Stimulated activated CD8-positive, alpha-beta memory T cell treated with anti-CD3 and anti-CD28 coated beads, Interleukin-7, amount 100 ng/mL, for 1 hour (primary cell): ENCODE results near the gene ABCD1.
A peak's percentile ranks its signal among the peaks of the same experiment; 100 is the strongest.

Experiments used
- DNase-seq, 2 donors: peaks; one replicate each; pipeline ENCODE4 v3.0.0-alpha.2; 2020; ENCODE audit warnings: low read depth in 2 of 2

ABCD1 gene

GRCh38 chrX:153762626-153763173 lies 38.0 kb downstream of the ABCD1 start:
- DNase-seq, result no peak

GRCh38 chrX:153763298-153763932 lies 38.8 kb downstream of the ABCD1 start:
- no peak for DNase-seq

GRCh38 chrX:153763989-153764755 lies 39.5 kb downstream of the ABCD1 start, which contains the start of gene PLXNB3:
Gene PLXNB3 (plus strand): TSS chrX:153764249. CDS start chrX:153765536, 1,287 bp downstream.
- DNase-seq, result peak; percentile 55 to 57

- DNase-seq, result no peak
Measured at GRCh38 chrX:153764786-153765137, 40.1 kb downstream of the ABCD1 start.

GRCh38 chrX:153765138-153766079 lies 40.8 kb downstream of the ABCD1 start:
- DNase-seq, result no peak

- peak in 1 of 2 donors; percentile 13 for DNase-seq
Measured at GRCh38 chrX:153766098-153766817, 41.6 kb downstream of the ABCD1 start.

GRCh38 chrX:153766871-153767673 lies 42.4 kb downstream of the ABCD1 start:
- no peak for DNase-seq

GRCh38 chrX:153767674-153768055 lies 43.0 kb downstream of the ABCD1 start:
- DNase-seq, result no peak

- no peak for DNase-seq
Measured at GRCh38 chrX:153768311-153769157, 43.9 kb downstream of the ABCD1 start.

GRCh38 chrX:153769158-153769864 lies 44.7 kb downstream of the ABCD1 start:
- DNase-seq, result no peak

- DNase-seq, result no peak
Measured at GRCh38 chrX:153769865-153770600, 45.4 kb downstream of the ABCD1 start.

- DNase-seq, result no peak
Measured at GRCh38 chrX:153770601-153771414, 46.2 kb downstream of the ABCD1 start.

GRCh38 chrX:153771415-153772315 lies 47.0 kb downstream of the ABCD1 start:
- no peak for DNase-seq

GRCh38 chrX:153772316-153773217 lies 47.9 kb downstream of the ABCD1 start:
- DNase-seq, result no peak

- DNase-seq, result no peak
Measured at GRCh38 chrX:153773218-153773611, 48.6 kb downstream of the ABCD1 start.
